Ovary (tissue), 3 donors: ENCODE data around the gene CCDC152.

ENCODE experiments used
- CTCF ChIP-seq, 3 donors: fragments of 450-650 bp in 2 of 3; fragments of 200-600 bp in 1 of 3; IDR thresholded peaks; one replicate each; pipeline versions ENCODE4 v1.5.1 to v1.8.0; 2016 to 2022; ENCODE audit warnings: antibody characterized with exemption in 3 of 3, mild to moderate bottlenecking in 1 of 3
- POLR2A ChIP-seq: fragments of 450-650 bp; IDR thresholded peaks from one replicate; pipeline ENCODE4 v1.6.1; 2017; ENCODE audit warnings: antibody characterized with exemption, mild to moderate bottlenecking, moderate library complexity
- donor health status: DM: no; HTN: no; CAD: no.

GRCh38 chr5:42791151-42791550, 34.5 kb downstream of the CCDC152 start:
- TF ChIP-seq CTCF (IDR thresholded peaks at IDR 0.05) (no peak), POLR2A (no peak)
